Naive thymus-derived CD4-positive, alpha-beta T cell (primary cell): ENCODE measurements around the gene LHX4. TPM values are rescaled to one million over a fixed set of nuclear protein-coding genes. Genes with fewer than 3 reads are reported as not detected.
A peak's percentile ranks its signal among the peaks of the same experiment; 100 is the strongest.

Experiments used
- ATAC-seq: fragments of 150-1000 bp; cut with Tn5 transposase; 2 replicates; pipeline ENCODE4 v1.10.0; 2021; ENCODE audit warnings: mild to moderate bottlenecking, moderate library complexity
- CTCF ChIA-PET: fragments of 350-600 bp; sonication (Branson Sonifier 250); formaldehyde crosslinking; loops from one replicate; lab custom pipeline; 2021; ENCODE audit warnings: antibody characterized with exemption; lab: Charles Lee
- POLR2A ChIA-PET: fragments of 350-600 bp; sonication (Branson Sonifier 250); formaldehyde crosslinking; loops from one replicate; lab custom pipeline; 2021; ENCODE audit warnings: antibody characterized with exemption, inconsistent platforms; lab: Charles Lee
- DNase-seq, 9 donors: peaks; one replicate each; pipeline versions ENCODE4 v3.0.0 to v3.0.0-alpha.2; 2020 to 2022; ENCODE audit warnings: mixed read lengths in 1 of 9
- H3K27ac ChIP-seq: one replicate; pipeline ENCODE4 v1.7.0; 2013; ENCODE audit warnings: mild to moderate bottlenecking, low read depth, low read length, moderate library complexity
- H3K27me3 ChIP-seq, 2 donors: one replicate each; pipeline ENCODE4 v1.7.0; 2013; ENCODE audit warnings: low read length in 2 of 2, mild to moderate bottlenecking in 2 of 2, moderate library complexity in 2 of 2; ENCODE audit not compliant: control insufficient read depth in 2 of 2, insufficient read depth in 2 of 2
- H3K36me3 ChIP-seq, 3 experiments: 1 replicate in 2 of 3; 2 replicates in 1 of 3; pipeline ENCODE4 v1.7.0; 2013; ENCODE audit warnings: low read length in 3 of 3, mild to moderate bottlenecking in 3 of 3, moderate library complexity in 1 of 3; ENCODE audit not compliant: insufficient read depth in 3 of 3, control insufficient read depth in 2 of 3
- H3K4me1 ChIP-seq, 2 donors: one replicate each; pipeline ENCODE4 v1.7.0; 2013; ENCODE audit warnings: low read length in 2 of 2, mild to moderate bottlenecking in 2 of 2, moderate library complexity in 1 of 2; ENCODE audit not compliant: control insufficient read depth in 2 of 2, insufficient read depth in 2 of 2
- H3K4me3 ChIP-seq: 2 replicates; pipeline ENCODE4 v1.7.0; 2013; ENCODE audit warnings: mild to moderate bottlenecking, low read length
- H3K9me3 ChIP-seq, 3 experiments: 1 replicate in 2 of 3; 2 replicates in 1 of 3; pipeline ENCODE4 v1.7.0; 2013; ENCODE audit warnings: low read length in 3 of 3; ENCODE audit not compliant: control insufficient read depth in 2 of 3
- H3K27ac Mint-ChIP-seq, 9 donors: one replicate each; pipeline ENCODE4 v1.8.0; 2020 to 2022; ENCODE audit warnings: mixed read lengths in 9 of 9, mild to moderate bottlenecking in 8 of 9, moderate library complexity in 5 of 9, inconsistent platforms in 2 of 9
- H3K27me3 Mint-ChIP-seq, 5 donors: one replicate each; pipeline ENCODE4 v1.8.0; 2021 to 2022; ENCODE audit warnings: mixed read lengths in 5 of 5, mild to moderate bottlenecking in 1 of 5
- H3K36me3 Mint-ChIP-seq, 5 donors: one replicate each; pipeline ENCODE4 v1.8.0; 2020 to 2022; ENCODE audit warnings: mixed read lengths in 5 of 5, mild to moderate bottlenecking in 3 of 5, inconsistent platforms in 1 of 5
- H3K4me1 Mint-ChIP-seq, 7 donors: one replicate each; pipeline ENCODE4 v1.8.0; 2020 to 2022; ENCODE audit warnings: mixed read lengths in 7 of 7, mild to moderate bottlenecking in 3 of 7, inconsistent platforms in 1 of 7
- H3K4me3 Mint-ChIP-seq, 10 donors: one replicate each; pipeline ENCODE4 v1.8.0; 2020 to 2022; ENCODE audit warnings: mild to moderate bottlenecking in 10 of 10, mixed read lengths in 10 of 10, moderate library complexity in 6 of 10, inconsistent platforms in 2 of 10
- H3K9me3 Mint-ChIP-seq, 11 donors: one replicate each; pipeline ENCODE4 v1.8.0; 2020 to 2022; ENCODE audit warnings: mixed read lengths in 11 of 11, mild to moderate bottlenecking in 4 of 11, inconsistent platforms in 1 of 11, moderate library complexity in 1 of 11
- intact Hi-C, 2 donors: fragments of 100-400 bp; cut with micrococcal nuclease; formaldehyde crosslinking; loops; one replicate each; pipeline ENCODE4 v1.15.1; 2023
- polyA plus RNA-seq, 2 donors: library from polyadenylated mRNA; unstranded; fragments of 300-500 nt; fragmentation: Illumina TruSeq; gene quantifications; one replicate each; pipeline ENCODE4 v1.2.3, GENCODE V29; 2021
- total RNA-seq, 6 experiments: library from RNA in 5 of 6; stranded (reverse) in 5 of 6; gene quantifications; 1 replicate in 5 of 6; 2 replicates in 1 of 6; pipeline ENCODE4 v1.2.3 and lab custom pipeline; 2021 to 2026

The LHX4 gene
- total and polyA plus RNA-seq, 7 experiments from 2014 or later: 0.07 to 0.58 (median 0.24) TPM; not detected in 4

GRCh38 chr1:180294711-180295110 lies 64.6 kb downstream of the LHX4 start:
- Mint-ChIP-seq H3K27ac (no peak overlapping the region), H3K27me3 (no peaks in the 10 kb centered on the region), H3K4me3 (no peak overlapping the region), H3K9me3 (peaks cover 0 to 16% (median 6%) of the 10 kb centered on the region in 11 donors), H3K36me3 (peaks cover 4 to 33% (median 28%) of the 10 kb centered on the region in 5 donors), H3K4me1 (peaks cover 20 to 58% (median 44%) of the 10 kb centered on the region in 7 donors)
- no peak overlapping the region for H3K4me3 ChIP-seq
- H3K4me1 ChIP-seq: no peaks in the 10 kb centered on the region
- no peak overlapping the region for H3K27ac ChIP-seq
- intact Hi-C loops: no loop called here
- CTCF ChIA-PET: no interaction called here
- peaks cover 0 to 4% (median 0%) of the 10 kb centered on the region in 3 experiments for H3K9me3 ChIP-seq
- no peak for ATAC-seq
- no peak for DNase-seq
- POLR2A ChIA-PET: no interaction called here
- H3K27me3 ChIP-seq: no peaks in the 10 kb centered on the region
- no peaks in the 10 kb centered on the region for H3K36me3 ChIP-seq

DNA sequence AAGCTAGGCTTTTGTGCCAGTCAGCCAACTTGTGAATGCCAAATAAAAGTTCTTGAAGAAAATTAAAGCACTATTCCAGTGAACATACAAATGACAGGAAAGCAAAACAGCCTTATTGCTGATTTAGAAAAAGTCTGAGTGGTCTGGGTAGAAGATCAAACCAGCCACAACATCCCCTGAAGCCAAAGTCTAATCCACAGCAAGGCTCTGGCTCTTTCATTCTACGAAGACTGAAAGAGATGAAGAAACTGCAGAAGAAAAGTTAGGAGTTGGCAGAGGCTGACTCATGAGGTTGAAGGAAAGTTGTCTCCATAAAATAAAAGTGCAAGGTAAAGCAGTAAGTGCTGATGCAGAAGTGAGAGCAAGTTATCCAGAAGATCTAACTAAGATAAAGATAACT lies 65.9 kb downstream of the LHX4 start:
- intact Hi-C loops: no loop called here
- peak overlapping the region in 2 of 9 donors; percentile 35 to 83 for H3K27ac Mint-ChIP-seq
- ChIA-PET CTCF (no interaction called here), POLR2A (no interaction called here)
- ATAC-seq: no peak
- DNase-seq: no peak
- H3K36me3 ChIP-seq: no peaks in the 10 kb centered on the region
- no peaks in the 10 kb centered on the region for H3K27me3 ChIP-seq
- peaks cover 18 to 45% (median 31%) of the 10 kb centered on the region in 7 donors for H3K4me1 Mint-ChIP-seq
- no peak overlapping the region for H3K4me3 ChIP-seq
- peaks cover 0 to 16% (median 6%) of the 10 kb centered on the region in 11 donors for H3K9me3 Mint-ChIP-seq
- H3K27ac ChIP-seq: no peak overlapping the region
- H3K27me3 Mint-ChIP-seq: no peaks in the 10 kb centered on the region
- H3K4me1 ChIP-seq: no peaks in the 10 kb centered on the region
- peaks cover 4 to 33% (median 24%) of the 10 kb centered on the region in 5 donors for H3K36me3 Mint-ChIP-seq
- H3K9me3 ChIP-seq: peaks cover 0 to 4% (median 0%) of the 10 kb centered on the region in 3 experiments
- peak overlapping the region in 1 of 10 donors; percentile 16 for H3K4me3 Mint-ChIP-seq

DNA sequence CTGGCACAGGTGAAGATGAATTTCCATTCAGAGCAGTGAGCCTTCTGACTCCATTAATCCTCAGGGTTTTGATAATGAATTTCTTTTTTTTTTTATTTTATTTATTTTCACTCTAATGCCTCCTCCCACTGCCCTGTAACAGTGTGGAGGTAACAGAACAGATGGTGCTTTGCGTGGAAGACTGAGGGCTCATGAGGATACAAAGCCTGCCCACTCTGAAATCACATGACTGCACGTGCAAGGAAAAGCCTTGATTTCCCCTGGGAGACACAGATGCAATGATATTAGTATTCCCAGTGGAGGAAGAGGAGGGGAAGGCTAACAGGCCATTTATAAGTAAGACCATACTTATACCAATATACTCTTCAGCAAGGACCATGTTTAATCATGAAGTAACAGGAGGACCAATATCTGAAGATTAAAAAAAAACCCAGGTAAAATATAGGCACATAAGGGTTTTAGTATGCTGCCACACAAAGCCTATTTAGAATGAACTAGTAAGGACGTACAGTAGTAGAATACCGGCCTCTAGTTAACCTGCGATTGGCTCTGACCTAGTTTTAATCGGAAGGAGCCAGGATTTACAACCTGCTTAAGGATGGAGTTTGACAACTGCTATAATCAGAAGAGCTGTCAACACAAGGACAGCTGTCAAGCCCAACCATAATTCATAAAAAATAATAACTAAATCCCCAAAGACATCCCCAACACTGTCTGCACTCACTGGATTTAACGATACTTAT lies 69.6 kb downstream of the LHX4 start:
- Mint-ChIP-seq H3K4me1 (peaks cover 15 to 31% (median 25%) of the 10 kb centered on the region in 7 donors), H3K36me3 (peaks cover 4 to 29% (median 18%) of the 10 kb centered on the region in 5 donors), H3K27me3 (no peaks in the 10 kb centered on the region), H3K4me3 (no peak overlapping the region), H3K27ac (peak overlapping the region in 1 of 9 donors; percentile 22), H3K9me3 (peaks cover 0 to 9% (median 2%) of the 10 kb centered on the region in 11 donors)
- no peak overlapping the region for H3K4me3 ChIP-seq
- H3K36me3 ChIP-seq: no peaks in the 10 kb centered on the region
- no peak overlapping the region for H3K27ac ChIP-seq
- no peaks in the 10 kb centered on the region for H3K27me3 ChIP-seq
- intact Hi-C loops: no loop called here
- H3K4me1 ChIP-seq: no peaks in the 10 kb centered on the region
- H3K9me3 ChIP-seq: no peaks in the 10 kb centered on the region
- CTCF ChIA-PET: no interaction called here
- POLR2A ChIA-PET: no interaction called here
- DNase-seq (no peak), ATAC-seq (no peak)

GRCh38 chr1:180301135-180301742 lies 71.2 kb downstream of the LHX4 start:
- no peak overlapping the region for H3K27ac Mint-ChIP-seq
- H3K27me3 Mint-ChIP-seq: no peaks in the 10 kb centered on the region
- H3K4me1 ChIP-seq: no peaks in the 10 kb centered on the region
- no peaks in the 10 kb centered on the region for H3K27me3 ChIP-seq
- peaks cover 4 to 23% (median 12%) of the 10 kb centered on the region in 5 donors for H3K36me3 Mint-ChIP-seq
- H3K4me1 Mint-ChIP-seq: peaks cover 9 to 22% (median 18%) of the 10 kb centered on the region in 7 donors
- peaks cover 0 to 7% (median 1%) of the 10 kb centered on the region in 11 donors for H3K9me3 Mint-ChIP-seq
- H3K27ac ChIP-seq: no peak overlapping the region
- H3K36me3 ChIP-seq: no peaks in the 10 kb centered on the region
- CTCF ChIA-PET: no interaction called here
- DNase-seq (no peak), ATAC-seq (no peak)
- no peak overlapping the region for H3K4me3 ChIP-seq
- no peak overlapping the region for H3K4me3 Mint-ChIP-seq
- POLR2A ChIA-PET: no interaction called here
- H3K9me3 ChIP-seq: no peaks in the 10 kb centered on the region
- intact Hi-C loops: no loop called here

GRCh38 chr1:180309338-180309737 lies 79.3 kb downstream of the LHX4 start:
- Histone ChIP-seq H3K4me3 (no peak overlapping the region), H3K36me3 (peaks cover 0 to 15% (median 0%) of the 10 kb centered on the region in 3 experiments), H3K27ac (no peak overlapping the region), H3K4me1 (no peaks in the 10 kb centered on the region), H3K9me3 (no peaks in the 10 kb centered on the region), H3K27me3 (no peaks in the 10 kb centered on the region)
- intact Hi-C loops: no loop called here
- peaks cover 0 to 6% (median 0%) of the 10 kb centered on the region in 7 donors for H3K4me1 Mint-ChIP-seq
- ChIA-PET CTCF (no interaction called here), POLR2A (no interaction called here)
- H3K9me3 Mint-ChIP-seq: peaks cover 5 to 23% (median 13%) of the 10 kb centered on the region in 11 donors
- no peak overlapping the region for H3K4me3 Mint-ChIP-seq
- DNase-seq (no peak), ATAC-seq (no peak)
- H3K27ac Mint-ChIP-seq: peak overlapping the region in 1 of 9 donors; percentile 4
- H3K36me3 Mint-ChIP-seq: peaks cover 18 to 72% (median 47%) of the 10 kb centered on the region in 5 donors
- no peaks in the 10 kb centered on the region for H3K27me3 Mint-ChIP-seq

DNA sequence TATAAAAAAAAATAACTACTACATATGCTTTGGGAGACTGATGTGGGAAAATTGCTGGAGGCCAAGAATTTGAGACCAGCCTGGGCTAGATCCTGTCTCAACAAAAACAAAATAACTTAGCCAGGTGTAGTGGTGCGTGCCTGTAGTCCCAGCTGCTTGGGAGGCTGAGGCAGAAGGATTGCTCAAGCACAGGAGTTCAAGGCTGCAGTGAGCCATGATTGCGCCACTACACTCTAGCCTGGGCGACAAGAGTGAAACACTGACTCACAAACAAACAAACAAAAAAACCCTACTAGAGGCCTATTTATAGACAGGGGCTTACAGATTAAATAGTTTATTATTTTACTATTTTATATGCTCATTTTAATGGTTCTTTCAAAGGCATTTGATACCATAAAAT lies 80.0 kb downstream of the LHX4 start:
- Mint-ChIP-seq H3K27ac (no peak overlapping the region), H3K36me3 (peaks cover 18 to 78% (median 50%) of the 10 kb centered on the region in 5 donors), H3K4me3 (no peak overlapping the region), H3K4me1 (peaks cover 0 to 6% (median 0%) of the 10 kb centered on the region in 7 donors), H3K27me3 (no peaks in the 10 kb centered on the region), H3K9me3 (peaks cover 5 to 23% (median 13%) of the 10 kb centered on the region in 11 donors)
- H3K36me3 ChIP-seq: peaks cover 0 to 15% (median 0%) of the 10 kb centered on the region in 3 experiments
- ATAC-seq (no peak), DNase-seq (no peak)
- ChIA-PET POLR2A (interaction anchor here (0.6 kb wide), 1 partner anchor 201 kb away, joined by 3 read pairs; no protein-coding TSS in a partner anchor), CTCF (no interaction called here)
- H3K4me1 ChIP-seq: no peaks in the 10 kb centered on the region
- H3K27me3 ChIP-seq: no peaks in the 10 kb centered on the region
- intact Hi-C loops: no loop called here
- no peak overlapping the region for H3K4me3 ChIP-seq
- no peaks in the 10 kb centered on the region for H3K9me3 ChIP-seq
- H3K27ac ChIP-seq: no peak overlapping the region
